ENCODE results near the gene NOA1. TPM values are rescaled to one million over a fixed set of nuclear protein-coding genes. Genes with fewer than 3 reads are reported as not detected.

Gene NOA1
- 14.6 and 14.9 TPM in 2 replicates for total RNA-seq

GRCh38 chr4:56977321-56978012 is at the start of gene NOA1:
NOA1 (minus strand) TSS chr4:56977606; CDS start chr4:56977585, 21 bp downstream.

GRCh38 chr4:56978750-56979303 is 1.4 kb upstream of the NOA1 start, which contains the start of gene POLR2B:
POLR2B (plus strand) TSS chr4:56978896; CDS start chr4:56978986, 90 bp downstream.

Other genes starting within 250 kb of the NOA1 start
- not detected in 2 replicates for gene SPINK2, start 155.9 kb downstream of the NOA1 start, total RNA-seq
- gene REST, start 69.7 kb downstream of the NOA1 start, total RNA-seq, result 19.2 and 19.7 TPM in 2 replicates
- gene POLR2B, start 1.3 kb upstream of the NOA1 start, total RNA-seq, result 107 and 115 TPM in 2 replicates
- gene IGFBP7, start 132.8 kb upstream of the NOA1 start, total RNA-seq, result 255 and 405 TPM in 2 replicates